ENCODE data around the gene CAT.

CAT gene

GRCh38 chr11:34425867-34426266, 12.9 kb upstream of the CAT start:
- no peak for TF ChIP-seq CTCF (conservative IDR thresholded peaks at IDR 0.05)
- TF ChIP-seq ZFX (IDR thresholded peaks at IDR 0.05) = no peak
- H3K27ac ChIP-seq = no peak overlapping the region

GRCh38 chr11:34426766-34427185, 12.0 kb upstream of the CAT start:
- H3K27ac ChIP-seq = no peak overlapping the region

GRCh38 chr11:34427186-34427805, 11.4 kb upstream of the CAT start:
- TF ChIP-seq CTCF (conservative IDR thresholded peaks at IDR 0.05) (no peak), ZFX (IDR thresholded peaks at IDR 0.05) (no peak)

More at GRCh38 chr11:34426766-34427185, 12.0 kb upstream of the CAT start:
- TF ChIP-seq CTCF (conservative IDR thresholded peaks at IDR 0.05) = no peak
- no peak for TF ChIP-seq ZFX (IDR thresholded peaks at IDR 0.05)

GRCh38 chr11:34431979-34432378, 6.8 kb upstream of the CAT start:
- H3K27ac ChIP-seq = no peak overlapping the region
- TF ChIP-seq ZFX (IDR thresholded peaks at IDR 0.05) = no peak
- TF ChIP-seq CTCF (conservative IDR thresholded peaks at IDR 0.05) = no peak

More at GRCh38 chr11:34427186-34427805, 11.4 kb upstream of the CAT start:
- no peak overlapping the region for H3K27ac ChIP-seq

- TF ChIP-seq ZFX (IDR thresholded peaks at IDR 0.05) = no peak
- no peak for TF ChIP-seq CTCF (conservative IDR thresholded peaks at IDR 0.05)
- H3K27ac ChIP-seq = no peak overlapping the region
Measured at GRCh38 chr11:34432822-34433221, 5.9 kb upstream of the CAT start.

- H3K27ac ChIP-seq = no peak overlapping the region
- TF ChIP-seq ZFX (IDR thresholded peaks at IDR 0.05) (no peak), CTCF (conservative IDR thresholded peaks at IDR 0.05) (no peak)
Measured at GRCh38 chr11:34433899-34434298, 4.8 kb upstream of the CAT start.

- H3K27ac ChIP-seq = no peak overlapping the region
- TF ChIP-seq CTCF (conservative IDR thresholded peaks at IDR 0.05) (no peak), ZFX (IDR thresholded peaks at IDR 0.05) (no peak)
Measured at GRCh38 chr11:34437224-34438125, 1.3 kb upstream of the CAT start.
